GM12878 (cell line): ENCODE measurements around the gene LNX2. TPM values are rescaled to one million over a fixed set of nuclear protein-coding genes. Genes with fewer than 3 reads are reported as not detected.

Experiments used
- ATF3 ChIP-seq: IDR thresholded peaks from 2 replicates; pipeline ENCODE4 v1.6.1; 2011; ENCODE audit warnings: low read depth, mild to moderate bottlenecking, low read length, moderate library complexity, borderline replicate concordance; ENCODE audit errors: extremely low read depth
- BHLHE40 ChIP-seq, 2 experiments: fragments of 450-650 bp in 1 of 2; IDR thresholded peaks; 2 replicates each; pipeline ENCODE4 v1.6.1; 2011 to 2017; ENCODE audit warnings: low read depth in 2 of 2, borderline replicate concordance in 1 of 2, improper control_type of control experiment in 1 of 2, low read length in 1 of 2, mild to moderate bottlenecking in 1 of 2
- BMI1 ChIP-seq: fragments of 450-650 bp; IDR thresholded peaks from 2 replicates; pipeline ENCODE4 v1.6.1; 2016; ENCODE audit warnings: mild to moderate bottlenecking, moderate library complexity, borderline replicate concordance
- CREM ChIP-seq: IDR thresholded peaks from 2 replicates; pipeline ENCODE4 v1.6.1; 2014; ENCODE audit warnings: antibody characterized with exemption, low read depth
- DPF2 ChIP-seq: fragments of 450-650 bp; IDR thresholded peaks from 2 replicates; pipeline ENCODE4 v1.6.1; 2017; ENCODE audit warnings: mild to moderate bottlenecking
- E4F1 ChIP-seq: fragments of 450-650 bp; IDR thresholded peaks from 2 replicates; pipeline ENCODE4 v1.6.1; 2018; ENCODE audit warnings: borderline replicate concordance, mild to moderate bottlenecking; ENCODE audit not compliant: partially characterized antibody
- EED ChIP-seq: sonication (generic); IDR thresholded peaks from 2 replicates; pipeline ENCODE4 v1.6.1; 2016; ENCODE audit warnings: antibody characterized with exemption, low read depth
- EP300 ChIP-seq, 2 experiments: fragments of 150-350 bp in 1 of 2; IDR thresholded peaks; 2 replicates each; pipeline ENCODE4 v1.6.1; 2011 to 2012; ENCODE audit warnings: low read depth in 2 of 2, low read length in 2 of 2, borderline replicate concordance in 1 of 2, improper control_type of control experiment in 1 of 2, inconsistent platforms in 1 of 2; ENCODE audit not compliant: control insufficient read depth in 1 of 2
- ESRRA ChIP-seq: IDR thresholded peaks from 2 replicates; pipeline ENCODE4 v1.6.1; 2012; ENCODE audit warnings: mild to moderate bottlenecking, low read length, improper control_type of control experiment
- IRF3 ChIP-seq: fragments of 450-650 bp; IDR thresholded peaks from 2 replicates; pipeline ENCODE4 v1.6.1; 2014; ENCODE audit warnings: mild to moderate bottlenecking
- KDM1A ChIP-seq: fragments of 200-600 bp; sonication (generic); IDR thresholded peaks from 2 replicates; pipeline ENCODE4 v1.6.1; 2016; ENCODE audit warnings: borderline replicate concordance
- MTA2 ChIP-seq: fragments of 450-650 bp; IDR thresholded peaks from 2 replicates; pipeline ENCODE4 v1.6.1; 2016; ENCODE audit warnings: low read depth, mild to moderate bottlenecking, moderate library complexity
- NKRF ChIP-seq: fragments of 450-650 bp; conservative IDR thresholded peaks from 2 replicates; pipeline ENCODE4 v1.6.1; 2017; ENCODE audit warnings: mild to moderate bottlenecking, moderate library complexity
- NRF1 ChIP-seq: conservative IDR thresholded peaks from 2 replicates; pipeline ENCODE4 v1.6.1; 2011; ENCODE audit warnings: mild to moderate bottlenecking, low read depth, low read length, improper control_type of control experiment
- PML ChIP-seq: IDR thresholded peaks from 2 replicates; pipeline ENCODE4 v1.6.1; 2012; ENCODE audit warnings: low read length, inconsistent platforms
- RBBP5 ChIP-seq: fragments of 200-600 bp; sonication (generic); conservative IDR thresholded peaks from 2 replicates; pipeline ENCODE4 v1.6.1; 2016
- RELB ChIP-seq: fragments of 450-650 bp; IDR thresholded peaks from 2 replicates; pipeline ENCODE4 v1.6.1; 2017; ENCODE audit warnings: low read depth, mild to moderate bottlenecking, moderate library complexity
- SMAD5 ChIP-seq: IDR thresholded peaks from 2 replicates; pipeline ENCODE4 v1.6.1; 2016; ENCODE audit warnings: antibody characterized with exemption, low read depth
- TBL1XR1 ChIP-seq: IDR thresholded peaks from 2 replicates; pipeline ENCODE4 v1.6.1; 2012; ENCODE audit warnings: low read depth, low read length, improper control_type of control experiment
- USF1 ChIP-seq: IDR thresholded peaks from 2 replicates; pipeline ENCODE4 v1.6.1; 2011; ENCODE audit warnings: borderline replicate concordance, low read depth, mild to moderate bottlenecking, moderate library complexity, mixed read lengths, low read length; ENCODE audit not compliant: insufficient read depth; ENCODE audit errors: extremely low read length
- ZNF24 ChIP-seq: fragments of 450-650 bp; IDR thresholded peaks from 2 replicates; pipeline ENCODE4 v1.6.1; 2017; ENCODE audit warnings: antibody characterized with exemption, mild to moderate bottlenecking
- ZNF274 ChIP-seq: IDR thresholded peaks from one replicate; pipeline ENCODE4 v1.8.0; 2011; ENCODE audit not compliant: insufficient read length, insufficient read depth
- polyA plus RNA-seq, 11 experiments: library from polyadenylated mRNA; depleted of rRNA in 4 of 11; unstranded in 6 of 11; stranded (reverse) in 5 of 11; fragments of >200 nt; fragmentation: Nextera tagmentation in 4 of 11; fragmentation: Illumina TruSeq in 1 of 11; extraction: Ambion mirVana in 4 of 11; extraction: Trizol in 1 of 11; gene quantifications; 1 replicate in 1 of 11; 2 replicates in 10 of 11; pipeline versions ENCODE4 v1.2.1 to v1.2.3, GENCODE V29; 2011 to 2016; ENCODE audit warnings: inconsistent platforms in 2 of 11, missing spikeins in 2 of 11, low read depth in 1 of 11
- total RNA-seq, 4 experiments: library from RNA; depleted of rRNA in 3 of 4; stranded (reverse); fragments of >200 nt in 3 of 4; fragmentation: Illumina TruSeq in 1 of 4; extraction: Trizol in 1 of 4; gene quantifications; 2 replicates each; pipeline versions ENCODE4 v1.2.1 to v1.2.3, GENCODE V29; 2013 to 2021

The LNX2 gene
- total and polyA plus RNA-seq, 10 of the 15 experiments (the other 5 are each of a cell fraction or from before 2014, with no cell fraction given): 1.3 to 7.7 (median 4.4) TPM

- 0 out of 2 replicates have a peak, but pooled peaks have one; percentile 4 for TF ChIP-seq RELB
- TF ChIP-seq SMAD5: no peak
- TF ChIP-seq ZNF24: no peak
- TF ChIP-seq EED: peak; percentile 45; the same call in 1 of the 2 replicates
- no peak for TF ChIP-seq PML
- no peak for TF ChIP-seq ZNF274
- no peak for TF ChIP-seq DPF2
- TF ChIP-seq E4F1: no peak
- TF ChIP-seq NKRF: no peak
- no peak for TF ChIP-seq RBBP5
- no peak for TF ChIP-seq TBL1XR1
- no peak for TF ChIP-seq NRF1
- TF ChIP-seq ESRRA: no peak
- no peak for TF ChIP-seq IRF3
- TF ChIP-seq ATF3: no peak
- TF ChIP-seq BHLHE40 (IDR thresholded peaks at IDR 0.05; ENCODE audit: borderline replicate concordance in 1 of 2, low read depth in 2 of 2, low read length in 1 of 2): no peak
- no peak; a peak in 1 of 4 replicates for TF ChIP-seq EP300 (IDR thresholded peaks at IDR 0.05; ENCODE audit: borderline replicate concordance in 1 of 2, control insufficient read depth in 1 of 2, low read depth in 2 of 2, low read length in 2 of 2)
- TF ChIP-seq MTA2: 0 out of 2 replicates have a peak, but pooled peaks have one; percentile 29
- no peak for TF ChIP-seq CREM
- TF ChIP-seq KDM1A: no peak
- TF ChIP-seq USF1: no peak
- TF ChIP-seq BMI1: no peak
Observed at GRCh38 chr13:27621116-27621365, 712 bp upstream of the LNX2 start (continued).
